Endothelial cell (in vitro differentiated cells): Measurements from ENCODE around the gene VPS26B. TPM values are rescaled to one million over a fixed set of nuclear protein-coding genes. Genes with fewer than 3 reads are reported as not detected.

ENCODE experiments used
- DNase-seq: peaks from one replicate; pipeline ENCODE4 v3.0.0; 2021; ENCODE audit warnings: low spot score
- H3K27ac Mint-ChIP-seq: one replicate; pipeline ENCODE4 v1.8.0; 2021; ENCODE audit warnings: mixed read lengths, inconsistent platforms; ENCODE audit not compliant: unreplicated experiment
- H3K27me3 Mint-ChIP-seq: one replicate; pipeline ENCODE4 v1.8.0; 2021; ENCODE audit warnings: mild to moderate bottlenecking, moderate library complexity, mixed read lengths, inconsistent platforms; ENCODE audit not compliant: unreplicated experiment
- H3K36me3 Mint-ChIP-seq: one replicate; pipeline ENCODE4 v1.8.0; 2021; ENCODE audit warnings: mild to moderate bottlenecking, low read depth, mixed read lengths, inconsistent platforms; ENCODE audit not compliant: unreplicated experiment
- H3K4me1 Mint-ChIP-seq: one replicate; pipeline ENCODE4 v1.8.0; 2021; ENCODE audit warnings: mild to moderate bottlenecking, mixed read lengths, inconsistent platforms; ENCODE audit not compliant: unreplicated experiment
- H3K4me3 Mint-ChIP-seq: one replicate; pipeline ENCODE4 v1.8.0; 2021; ENCODE audit warnings: mild to moderate bottlenecking, mixed read lengths, inconsistent platforms; ENCODE audit not compliant: unreplicated experiment
- H3K9me3 Mint-ChIP-seq: one replicate; pipeline ENCODE4 v1.8.0; 2021; ENCODE audit warnings: mixed read lengths, inconsistent platforms; ENCODE audit not compliant: unreplicated experiment
- CTCF ChIP-seq: fragments of 200-600 bp; sonication (generic); IDR thresholded peaks from one replicate; pipeline ENCODE4 v1.5.0; 2021; ENCODE audit warnings: antibody characterized with exemption; ENCODE audit not compliant: unreplicated experiment
- total RNA-seq: library from RNA; stranded (reverse); fragmentation: NEBNext Ultra II Directional; extraction: Animal tissue kit (Norgen Biotek cat#: 25700); gene quantifications from one replicate; pipeline ENCODE4 v1.2.1, GENCODE V29; 2021; ENCODE audit not compliant: unreplicated experiment

VPS26B gene
- total RNA-seq, 1 donor from 2014 or later = 132 TPM

GRCh38 chr11:134266841-134267251, 42.4 kb downstream of the VPS26B start:
- Mint-ChIP-seq H3K4me3 (no peak overlapping the region), H3K9me3 (no peaks in the 10 kb centered on the region), H3K4me1 (peaks cover 19% of the 10 kb centered on the region), H3K27me3 (peaks cover 3% of the 10 kb centered on the region), H3K27ac (no peak overlapping the region), H3K36me3 (no peaks in the 10 kb centered on the region)
- TF ChIP-seq CTCF = no peak
- no peak for DNase-seq

GRCh38 chr11:134267461-134267860, 43.0 kb downstream of the VPS26B start:
- Mint-ChIP-seq H3K27ac (no peak overlapping the region), H3K4me1 (peaks cover 19% of the 10 kb centered on the region)

GRCh38 chr11:134267966-134268365, 43.5 kb downstream of the VPS26B start:
- DNase-seq = no peak
- H3K27me3 Mint-ChIP-seq = peaks cover 3% of the 10 kb centered on the region
- no peak overlapping the region for H3K4me3 Mint-ChIP-seq
- H3K9me3 Mint-ChIP-seq = no peaks in the 10 kb centered on the region
- TF ChIP-seq CTCF = no peak
- no peaks in the 10 kb centered on the region for H3K36me3 Mint-ChIP-seq
- H3K27ac Mint-ChIP-seq = no peak overlapping the region
- H3K4me1 Mint-ChIP-seq = peaks cover 22% of the 10 kb centered on the region

More at GRCh38 chr11:134267461-134267860, 43.0 kb downstream of the VPS26B start:
- Mint-ChIP-seq H3K36me3 (no peaks in the 10 kb centered on the region), H3K27me3 (peaks cover 3% of the 10 kb centered on the region), H3K4me3 (no peak overlapping the region), H3K9me3 (no peaks in the 10 kb centered on the region)
- DNase-seq = no peak
- no peak for TF ChIP-seq CTCF

GRCh38 chr11:134270250-134270714, 45.8 kb downstream of the VPS26B start:
- Mint-ChIP-seq H3K4me1 (peaks cover 31% of the 10 kb centered on the region), H3K36me3 (no peaks in the 10 kb centered on the region), H3K9me3 (no peaks in the 10 kb centered on the region), H3K27me3 (peaks cover 6% of the 10 kb centered on the region), H3K4me3 (no peak overlapping the region), H3K27ac (no peak overlapping the region)
- no peak for DNase-seq
- peak; percentile 37 for TF ChIP-seq CTCF

GRCh38 chr11:134271978-134272377, 47.5 kb downstream of the VPS26B start:
- Mint-ChIP-seq H3K9me3 (no peaks in the 10 kb centered on the region), H3K4me1 (peaks cover 26% of the 10 kb centered on the region), H3K36me3 (no peaks in the 10 kb centered on the region), H3K27ac (no peak overlapping the region), H3K27me3 (peaks cover 11% of the 10 kb centered on the region), H3K4me3 (no peak overlapping the region)
- TF ChIP-seq CTCF = no peak
- no peak for DNase-seq
